ENCODE data around the gene ACP4.
"Not testable (repeated sequence)": the region's sequence is repeated elsewhere in the genome, so short reads cannot be mapped to it uniquely, and the experiment has no call there.

The ACP4 gene

GRCh38 chr19:50798659-50799546 lies 8.7 kb downstream of the ACP4 start:
- DNase-seq, result no peak

DNA sequence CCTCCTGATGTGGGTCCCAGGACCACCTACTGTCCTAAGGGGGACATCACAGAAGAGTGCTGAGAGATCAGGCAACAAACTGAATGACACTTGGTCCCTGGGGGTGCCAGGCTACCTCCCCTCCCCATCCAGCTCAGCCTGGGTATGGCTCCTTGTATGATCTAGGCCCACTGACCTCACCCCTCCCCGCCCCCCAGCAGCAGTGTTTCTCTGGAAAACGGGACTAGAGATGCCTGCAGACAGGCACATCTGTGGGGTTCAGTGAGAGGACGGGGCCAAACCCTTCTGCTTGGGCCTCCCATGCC lies 9.3 kb downstream of the ACP4 start:
- DNase-seq, result no peak

- no peak for DNase-seq
Measured at GRCh38 chr19:50801107-50801506, 10.9 kb downstream of the ACP4 start.

DNA sequence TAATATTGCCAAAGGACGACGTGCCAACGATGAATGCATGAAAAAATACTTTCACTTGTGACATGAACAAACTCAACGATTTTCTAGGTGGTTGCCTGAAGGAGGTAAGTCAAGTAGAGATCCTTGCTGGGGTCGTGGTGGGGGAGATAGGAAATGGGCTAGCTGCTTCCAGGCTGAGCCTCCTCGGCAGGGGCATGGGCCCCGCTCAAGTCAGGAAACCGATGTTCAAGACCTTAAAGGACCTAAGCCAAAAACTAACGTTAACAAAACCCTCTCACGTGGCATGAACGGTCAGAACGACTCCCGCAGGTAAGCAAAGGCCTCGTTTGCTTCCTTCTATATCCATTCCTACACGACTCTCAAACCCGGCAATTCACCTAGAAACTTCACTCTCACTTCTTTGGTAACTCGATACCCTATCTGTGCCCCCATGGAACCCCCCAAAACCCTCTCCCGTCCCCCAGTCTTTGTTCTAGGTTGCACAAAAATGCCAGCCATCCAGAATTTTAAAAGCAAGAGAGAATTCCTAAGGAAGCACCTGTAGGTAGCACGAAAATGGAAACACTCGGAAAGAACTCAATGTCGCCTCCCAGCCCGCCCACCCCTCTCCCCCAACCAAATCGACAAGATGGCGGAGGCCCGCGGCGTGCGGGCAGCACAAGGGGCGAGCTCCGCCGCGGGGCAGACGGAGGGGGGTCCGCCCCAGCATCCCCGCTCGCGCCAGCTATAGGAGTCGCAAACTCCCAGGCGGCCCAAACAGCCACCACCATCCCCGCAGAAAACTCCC lies 13.6 kb downstream of the ACP4 start:
- DNase-seq, result peak; percentile 76

- peak; percentile 100 for DNase-seq
Measured at GRCh38 chr19:50804420-50805272, 14.4 kb downstream of the ACP4 start.

DNA sequence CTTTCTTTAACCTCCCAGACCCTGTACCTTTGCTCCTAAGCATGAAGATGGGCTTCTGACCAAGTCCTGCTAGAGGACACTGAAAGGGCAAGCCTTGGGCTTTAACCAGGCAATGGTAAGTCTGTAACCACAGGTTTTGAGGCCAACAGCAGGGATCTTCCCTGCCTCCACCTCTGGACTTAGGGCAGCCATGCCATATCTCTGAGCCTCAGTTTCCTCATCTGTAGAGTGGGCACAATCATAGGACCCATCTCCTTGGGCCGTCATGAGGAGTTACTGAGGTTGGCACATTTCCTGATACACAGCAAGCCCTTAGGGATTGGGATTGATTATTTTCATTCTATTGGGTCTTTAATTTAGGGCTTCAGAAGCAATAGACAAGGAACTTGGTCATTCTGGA lies 18.6 kb downstream of the ACP4 start:
- DNase-seq, result no peak

DNA sequence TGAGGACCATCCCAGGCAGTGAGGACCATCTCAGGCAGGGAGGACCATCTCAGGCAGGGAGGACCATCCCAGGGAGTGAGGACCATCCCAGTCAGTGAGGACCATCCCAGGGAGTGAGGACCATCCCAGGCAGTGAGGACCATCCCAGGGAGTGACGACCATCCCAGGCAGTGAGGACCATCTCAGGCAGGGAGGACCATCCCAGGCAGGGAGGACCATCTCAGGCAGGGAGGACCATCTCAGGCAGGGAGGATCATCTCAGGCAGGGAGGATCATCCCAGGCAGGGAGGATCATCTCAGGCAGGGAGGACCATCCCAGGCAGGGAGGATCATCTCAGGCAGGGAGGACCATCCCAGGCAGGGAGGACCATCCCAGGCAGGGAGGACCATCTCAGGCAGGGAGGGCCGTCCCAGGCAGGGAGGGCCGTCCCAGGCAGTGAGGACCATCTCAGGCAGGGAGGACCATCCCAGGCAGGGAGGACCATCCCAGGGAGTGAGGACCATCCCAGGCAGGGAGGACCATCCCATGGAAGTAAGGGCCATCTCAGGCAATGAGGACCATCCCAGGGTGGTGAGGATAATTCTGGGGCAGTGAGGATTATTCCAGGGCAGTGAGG lies 21.5 kb downstream of the ACP4 start:
- DNase-seq, result not testable (repeated sequence)

GRCh38 chr19:50812474-50812873 lies 22.3 kb downstream of the ACP4 start:
- DNase-seq, result no peak

GRCh38 chr19:50814883-50815282 lies 24.7 kb downstream of the ACP4 start:
- DNase-seq, result no peak

DNA sequence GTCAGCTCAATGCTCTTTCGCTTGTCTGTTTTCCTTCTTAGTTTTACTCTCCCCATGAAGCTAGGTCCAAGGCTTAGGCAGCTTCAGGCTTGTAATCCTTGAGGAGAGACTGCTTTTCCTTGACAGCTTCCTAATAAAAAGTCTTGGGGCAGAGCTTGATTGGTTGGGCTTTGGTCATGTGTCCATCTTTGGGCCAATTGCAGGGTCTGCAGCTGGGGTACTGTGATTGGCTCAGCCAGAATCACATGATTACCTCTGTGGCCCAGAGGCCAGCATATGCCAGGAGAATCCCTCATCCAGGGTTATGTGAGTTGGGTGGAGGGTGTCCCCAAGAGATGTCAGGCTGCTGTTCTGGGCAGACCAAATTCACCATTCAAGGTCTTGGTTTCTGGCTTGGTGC lies 25.2 kb downstream of the ACP4 start:
- DNase-seq, result no peak

GRCh38 chr19:50817941-50818858 lies 28.0 kb downstream of the ACP4 start:
- peak; percentile 96 for DNase-seq

- DNase-seq, result peak; percentile 88
Measured at GRCh38 chr19:50818859-50819472, 28.8 kb downstream of the ACP4 start.

DNA sequence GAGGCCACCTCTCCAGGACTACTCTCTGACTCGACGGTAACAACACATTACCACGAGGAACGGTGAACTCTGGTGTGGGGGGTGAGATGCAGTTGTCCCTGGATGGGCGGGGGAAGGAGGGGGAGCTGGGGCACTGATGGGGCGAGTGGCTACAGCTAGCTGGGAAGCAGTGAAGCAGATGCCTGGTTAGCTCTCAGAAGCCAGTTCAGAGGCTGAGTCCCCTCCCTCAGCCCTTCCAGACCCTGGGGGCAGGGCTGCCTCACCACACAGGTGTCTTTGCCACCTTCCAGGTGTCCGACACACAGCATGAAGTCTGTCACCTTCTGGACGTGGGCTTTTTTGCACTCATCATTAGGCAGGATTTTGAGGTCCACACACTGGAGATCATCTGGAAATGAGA lies 29.4 kb downstream of the ACP4 start:
- DNase-seq, result peak; percentile 60

- DNase-seq, result peak; percentile 37
Measured at GRCh38 chr19:50820086-50820485, 29.9 kb downstream of the ACP4 start.

- no peak for DNase-seq
Measured at GRCh38 chr19:50820549-50821247, 30.5 kb downstream of the ACP4 start.

DNA sequence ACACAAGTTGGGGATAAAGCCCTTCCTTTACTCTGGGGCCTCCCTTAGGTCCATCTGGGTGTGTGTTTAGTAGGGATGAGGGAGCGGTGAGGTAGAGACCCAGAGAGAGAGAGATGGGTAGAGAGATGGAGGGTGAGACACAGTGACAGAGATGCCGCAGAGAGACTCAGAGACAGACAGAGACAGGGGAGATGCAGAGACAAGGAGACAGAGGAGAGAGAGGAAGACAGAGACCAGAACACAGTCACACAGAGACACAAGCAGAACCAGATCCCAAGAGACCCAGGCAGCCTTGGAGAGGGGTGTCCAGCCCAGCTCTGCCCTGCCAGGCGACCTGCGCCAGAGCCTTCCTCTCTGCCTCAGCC lies 31.0 kb downstream of the ACP4 start:
- DNase-seq, result no peak

DNA sequence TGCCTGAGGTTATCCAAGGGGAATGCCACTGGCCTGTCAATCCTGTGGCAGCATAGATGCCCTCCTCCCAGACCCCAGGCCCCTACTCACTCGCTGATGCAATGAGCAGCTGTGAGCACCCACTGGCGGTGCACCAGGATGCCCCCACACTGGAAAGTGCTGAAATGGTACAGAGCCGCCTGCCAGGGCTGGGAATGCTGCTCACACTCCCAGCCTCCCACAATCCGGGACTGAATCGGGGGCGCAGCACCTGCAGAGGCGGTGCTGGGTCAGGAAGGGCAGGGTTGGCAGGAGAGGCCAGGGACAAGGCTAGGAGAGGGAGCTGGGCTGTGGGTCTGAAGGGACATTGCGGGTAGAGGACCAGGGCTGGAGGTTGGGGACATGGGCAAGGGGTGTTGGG lies 31.4 kb downstream of the ACP4 start:
- DNase-seq, result no peak

GRCh38 chr19:50822661-50823208 lies 32.5 kb downstream of the ACP4 start:
- DNase-seq, result no peak

- DNase-seq, result no peak
Measured at GRCh38 chr19:50823389-50824042, 33.3 kb downstream of the ACP4 start, which contains the start of gene KLK1. TSS of gene KLK1 (minus strand) at chr19:50823787. CDS start at chr19:50823748, 39 bp downstream.
